HepG2 (cell line): ENCODE data around the gene ZNF23. TPM values are rescaled to one million over a fixed set of nuclear protein-coding genes. Genes with fewer than 3 reads are reported as not detected.

Experiments
- AGO1 ChIP-seq: fragments of 200-400 bp; formaldehyde crosslinking; IDR thresholded peaks from 2 replicates; pipeline ENCODE4 v1.6.1; 2017; ENCODE audit warnings: mild to moderate bottlenecking, low read depth, low read length, moderate library complexity; ENCODE audit not compliant: poor library complexity, severe bottlenecking
- DR1 ChIP-seq: sonication (generic); formaldehyde crosslinking; IDR thresholded peaks from 2 replicates; pipeline ENCODE4 v1.8.0; 2021; ENCODE audit warnings: mild to moderate bottlenecking, missing genetic modification reagents, inconsistent platforms
- HDAC6 ChIP-seq: fragments of 200-600 bp; sonication (generic); IDR thresholded peaks from 2 replicates; pipeline ENCODE4 v1.7.0; 2017; ENCODE audit warnings: mild to moderate bottlenecking, antibody characterized with exemption, low read length, low read depth
- HNRNPUL1 ChIP-seq: fragments of 200-400 bp; formaldehyde crosslinking; IDR thresholded peaks from 2 replicates; pipeline ENCODE4 v1.6.1; 2017; ENCODE audit warnings: low read depth, mild to moderate bottlenecking, low read length, moderate library complexity
- JUN ChIP-seq: sonication (generic); formaldehyde crosslinking; IDR thresholded peaks from 2 replicates; pipeline ENCODE4 v1.4.0; 2020; ENCODE audit warnings: mild to moderate bottlenecking, missing genetic modification reagents
- KDM5B ChIP-seq: sonication (generic); formaldehyde crosslinking; IDR thresholded peaks from 2 replicates; pipeline ENCODE4 v1.4.0; 2020; ENCODE audit warnings: missing genetic modification reagents, mild to moderate bottlenecking, borderline replicate concordance
- NR2F1 ChIP-seq, 2 experiments: fragments of 450-650 bp in 1 of 2; formaldehyde crosslinking in 1 of 2; IDR thresholded peaks; 2 replicates each; pipeline versions ENCODE4 v1.5.0 to v1.6.1; 2016 to 2020; ENCODE audit warnings: mild to moderate bottlenecking in 1 of 2, missing compliant biosample characterization in 1 of 2, missing genetic modification reagents in 1 of 2, moderate library complexity in 1 of 2
- PHF5A ChIP-seq: IDR thresholded peaks from one replicate; pipeline ENCODE4 v1.6.1; 2018; ENCODE audit warnings: low read depth, missing genetic modification reagents; ENCODE audit not compliant: unreplicated experiment
- PTBP1 ChIP-seq: fragments of 200-400 bp; formaldehyde crosslinking; IDR thresholded peaks from 2 replicates; pipeline ENCODE4 v1.6.1; 2018; ENCODE audit warnings: low read length, low read depth; ENCODE audit not compliant: poor library complexity, severe bottlenecking
- RARG ChIP-seq: sonication (generic); formaldehyde crosslinking; IDR thresholded peaks from 2 replicates; pipeline ENCODE4 v1.4.0; 2020; ENCODE audit warnings: low read depth, mild to moderate bottlenecking, missing genetic modification reagents
- SETDB1 ChIP-seq: sonication (generic); formaldehyde crosslinking; IDR thresholded peaks from 2 replicates; pipeline ENCODE4 v1.5.1; 2020; ENCODE audit warnings: missing genetic modification reagents, mild to moderate bottlenecking, borderline replicate concordance
- SP2 ChIP-seq: sonication (generic); formaldehyde crosslinking; IDR thresholded peaks from 2 replicates; pipeline ENCODE4 v1.5.1; 2020; ENCODE audit warnings: mild to moderate bottlenecking, missing genetic modification reagents
- TBP ChIP-seq: sonication (generic); formaldehyde crosslinking; IDR thresholded peaks from 2 replicates; pipeline ENCODE4 v1.5.0; 2020; ENCODE audit warnings: missing genetic modification reagents
- XBP1 ChIP-seq: sonication (generic); formaldehyde crosslinking; IDR thresholded peaks from 2 replicates; pipeline ENCODE4 v1.5.0; 2020; ENCODE audit warnings: missing genetic modification reagents
- ZNF841 ChIP-seq: sonication (generic); formaldehyde crosslinking; IDR thresholded peaks from 2 replicates; pipeline ENCODE4 v1.8.1; 2023; ENCODE audit warnings: missing genetic modification reagents, borderline replicate concordance
- polyA plus RNA-seq, 8 experiments: library from polyadenylated mRNA; depleted of rRNA in 3 of 8; stranded (reverse) in 7 of 8; unstranded in 1 of 8; fragments of >200 nt; fragmentation: Illumina TruSeq in 4 of 8; extraction: Trizol in 4 of 8; gene quantifications; 2 replicates each; pipeline versions ENCODE4 v1.2.1 to v1.2.3, GENCODE V29; 2011 to 2016; ENCODE audit warnings: low read depth in 4 of 8, missing spikeins in 1 of 8, mixed read lengths in 1 of 8; ENCODE audit not compliant: insufficient read depth in 1 of 8
- total RNA-seq, 5 experiments: library from RNA; depleted of rRNA; stranded (reverse); fragments of >200 nt; fragmentation: Illumina TruSeq; extraction: Trizol; gene quantifications; 2 replicates each; pipeline ENCODE4 v1.2.3, GENCODE V29; 2016; ENCODE audit warnings: low read depth in 1 of 5
- TF ChIP-seq, protein P1 (sequence below): sonication (generic); formaldehyde crosslinking; IDR thresholded peaks from 2 replicates; pipeline ENCODE4 v1.4.0; 2020; ENCODE audit warnings: missing genetic modification reagents, low read depth, mild to moderate bottlenecking, borderline replicate concordance
- TF ChIP-seq, protein P2 (sequence below): sonication (generic); formaldehyde crosslinking; IDR thresholded peaks from 2 replicates; pipeline ENCODE4 v1.4.0; 2020; ENCODE audit warnings: missing genetic modification reagents
- TF ChIP-seq, protein P3 (sequence below): sonication (generic); formaldehyde crosslinking; IDR thresholded peaks from 2 replicates; pipeline ENCODE4 v1.4.0; 2020; ENCODE audit warnings: missing genetic modification reagents, mild to moderate bottlenecking, borderline replicate concordance
- TF ChIP-seq, protein P4 (sequence below): sonication (generic); formaldehyde crosslinking; IDR thresholded peaks from 2 replicates; pipeline ENCODE4 v1.9.0; 2022; ENCODE audit warnings: missing genetic modification reagents, mild to moderate bottlenecking, borderline replicate concordance
- TF ChIP-seq, protein P5 (sequence below): sonication (generic); formaldehyde crosslinking; IDR thresholded peaks from 2 replicates; pipeline ENCODE4 v1.8.0; 2022; ENCODE audit warnings: mild to moderate bottlenecking, missing genetic modification reagents, moderate library complexity

ZNF23 gene
- total and polyA plus RNA-seq, 2 of the 13 experiments (the other 11 are each of a cell fraction or from before 2014, with no cell fraction given): 8.6 to 12.2 TPM

DNA sequence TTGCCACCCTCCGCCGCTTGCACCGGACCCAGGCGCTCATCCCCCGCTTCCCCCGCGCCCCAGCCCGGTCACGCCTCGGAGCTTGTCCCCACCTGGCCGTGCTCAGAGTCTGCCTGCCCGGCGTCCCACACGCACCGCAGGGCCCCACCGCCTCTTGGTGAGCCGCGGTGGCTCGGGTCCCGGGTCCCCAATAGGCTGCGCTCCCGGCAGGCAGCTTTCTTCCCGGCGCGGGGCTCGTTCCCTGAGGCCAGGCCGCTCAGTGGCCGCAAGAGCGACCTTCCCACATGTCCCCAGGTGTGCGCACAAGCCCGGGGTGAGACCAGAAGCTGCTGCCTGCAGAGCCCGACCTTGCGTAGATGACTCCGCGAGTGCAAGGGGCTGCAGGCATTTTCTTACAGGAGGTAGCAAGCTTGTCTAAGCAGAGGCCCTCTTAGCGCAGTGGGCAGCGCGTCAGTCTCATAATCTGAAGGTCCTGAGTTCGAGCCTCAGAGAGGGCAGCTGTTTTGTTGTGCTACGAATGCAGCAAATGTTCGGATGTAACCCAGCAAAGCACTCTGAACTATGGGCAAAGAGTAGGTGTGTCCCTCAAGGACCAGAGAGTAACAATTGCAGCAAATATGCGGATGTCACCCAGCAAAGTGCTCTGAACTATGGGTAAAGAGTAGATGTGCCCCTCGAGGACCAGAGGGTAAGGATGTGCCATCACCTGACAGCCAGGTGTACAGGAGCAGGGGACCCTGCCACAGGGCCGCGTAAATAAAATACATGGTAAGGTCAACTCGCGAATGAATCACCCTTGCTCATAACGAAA lies 35.8 kb downstream of the ZNF23 start (continued):
- TF ChIP-seq XBP1 (CRISPR knock-in tag): peak; percentile 76
- TF ChIP-seq, protein P1, sequence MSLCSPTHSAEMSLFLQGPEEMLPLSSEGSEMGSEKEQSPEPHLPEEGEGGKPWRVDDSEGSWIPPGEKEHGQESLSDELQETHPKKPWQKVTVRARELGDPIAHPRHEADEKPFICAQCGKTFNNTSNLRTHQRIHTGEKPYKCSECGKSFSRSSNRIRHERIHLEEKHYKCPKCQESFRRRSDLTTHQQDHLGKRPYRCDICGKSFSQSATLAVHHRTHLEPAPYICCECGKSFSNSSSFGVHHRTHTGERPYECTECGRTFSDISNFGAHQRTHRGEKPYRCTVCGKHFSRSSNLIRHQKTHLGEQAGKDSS: peak; percentile 96; the same call in 1 of the 2 replicates
- peak; percentile 33; the same call in 1 of the 2 replicates for TF ChIP-seq SP2
- TF ChIP-seq ZNF841 (CRISPR knock-in tag): no peak
- TF ChIP-seq HNRNPUL1: no peak
- TF ChIP-seq, protein P2, sequence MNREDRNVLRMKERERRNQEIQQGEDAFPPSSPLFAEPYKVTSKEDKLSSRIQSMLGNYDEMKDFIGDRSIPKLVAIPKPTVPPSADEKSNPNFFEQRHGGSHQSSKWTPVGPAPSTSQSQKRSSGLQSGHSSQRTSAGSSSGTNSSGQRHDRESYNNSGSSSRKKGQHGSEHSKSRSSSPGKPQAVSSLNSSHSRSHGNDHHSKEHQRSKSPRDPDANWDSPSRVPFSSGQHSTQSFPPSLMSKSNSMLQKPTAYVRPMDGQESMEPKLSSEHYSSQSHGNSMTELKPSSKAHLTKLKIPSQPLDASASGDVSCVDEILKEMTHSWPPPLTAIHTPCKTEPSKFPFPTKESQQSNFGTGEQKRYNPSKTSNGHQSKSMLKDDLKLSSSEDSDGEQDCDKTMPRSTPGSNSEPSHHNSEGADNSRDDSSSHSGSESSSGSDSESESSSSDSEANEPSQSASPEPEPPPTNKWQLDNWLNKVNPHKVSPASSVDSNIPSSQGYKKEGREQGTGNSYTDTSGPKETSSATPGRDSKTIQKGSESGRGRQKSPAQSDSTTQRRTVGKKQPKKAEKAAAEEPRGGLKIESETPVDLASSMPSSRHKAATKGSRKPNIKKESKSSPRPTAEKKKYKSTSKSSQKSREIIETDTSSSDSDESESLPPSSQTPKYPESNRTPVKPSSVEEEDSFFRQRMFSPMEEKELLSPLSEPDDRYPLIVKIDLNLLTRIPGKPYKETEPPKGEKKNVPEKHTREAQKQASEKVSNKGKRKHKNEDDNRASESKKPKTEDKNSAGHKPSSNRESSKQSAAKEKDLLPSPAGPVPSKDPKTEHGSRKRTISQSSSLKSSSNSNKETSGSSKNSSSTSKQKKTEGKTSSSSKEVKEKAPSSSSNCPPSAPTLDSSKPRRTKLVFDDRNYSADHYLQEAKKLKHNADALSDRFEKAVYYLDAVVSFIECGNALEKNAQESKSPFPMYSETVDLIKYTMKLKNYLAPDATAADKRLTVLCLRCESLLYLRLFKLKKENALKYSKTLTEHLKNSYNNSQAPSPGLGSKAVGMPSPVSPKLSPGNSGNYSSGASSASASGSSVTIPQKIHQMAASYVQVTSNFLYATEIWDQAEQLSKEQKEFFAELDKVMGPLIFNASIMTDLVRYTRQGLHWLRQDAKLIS (CRISPR knock-in tag): no peak
- peak; percentile 71 for TF ChIP-seq JUN (CRISPR knock-in tag)
- TF ChIP-seq NR2F1 (CRISPR knock-in tag; IDR thresholded peaks at IDR 0.05): peak in 1 of 2 experiments; percentile 45; a peak in 1 of 4 replicates
- TF ChIP-seq TBP (CRISPR knock-in tag): no peak
- TF ChIP-seq AGO1: no peak
- TF ChIP-seq, protein P3, sequence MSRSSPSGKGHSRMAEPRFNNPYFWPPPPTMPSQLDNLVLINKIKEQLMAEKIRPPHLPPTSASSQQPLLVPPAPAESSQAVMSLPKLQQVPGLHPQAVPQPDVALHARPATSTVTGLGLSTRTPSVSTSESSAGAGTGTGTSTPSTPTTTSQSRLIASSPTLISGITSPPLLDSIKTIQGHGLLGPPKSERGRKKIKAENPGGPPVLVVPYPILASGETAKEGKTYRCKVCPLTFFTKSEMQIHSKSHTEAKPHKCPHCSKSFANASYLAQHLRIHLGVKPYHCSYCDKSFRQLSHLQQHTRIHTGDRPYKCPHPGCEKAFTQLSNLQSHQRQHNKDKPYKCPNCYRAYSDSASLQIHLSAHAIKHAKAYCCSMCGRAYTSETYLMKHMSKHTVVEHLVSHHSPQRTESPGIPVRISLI (CRISPR knock-in tag): peak; percentile 81; the same call in 1 of the 2 replicates
- TF ChIP-seq PHF5A (CRISPR knock-in tag): peak; percentile 90
- peak; percentile 88; the same call in 1 of the 2 replicates for TF ChIP-seq RARG (CRISPR knock-in tag)
- TF ChIP-seq KDM5B (CRISPR knock-in tag): peak; percentile 93; the same call in 1 of the 2 replicates
- no peak for TF ChIP-seq PTBP1
- peak; percentile 80; the same call in 1 of the 2 replicates for TF ChIP-seq DR1 (CRISPR knock-in tag)
- TF ChIP-seq, protein P4, sequence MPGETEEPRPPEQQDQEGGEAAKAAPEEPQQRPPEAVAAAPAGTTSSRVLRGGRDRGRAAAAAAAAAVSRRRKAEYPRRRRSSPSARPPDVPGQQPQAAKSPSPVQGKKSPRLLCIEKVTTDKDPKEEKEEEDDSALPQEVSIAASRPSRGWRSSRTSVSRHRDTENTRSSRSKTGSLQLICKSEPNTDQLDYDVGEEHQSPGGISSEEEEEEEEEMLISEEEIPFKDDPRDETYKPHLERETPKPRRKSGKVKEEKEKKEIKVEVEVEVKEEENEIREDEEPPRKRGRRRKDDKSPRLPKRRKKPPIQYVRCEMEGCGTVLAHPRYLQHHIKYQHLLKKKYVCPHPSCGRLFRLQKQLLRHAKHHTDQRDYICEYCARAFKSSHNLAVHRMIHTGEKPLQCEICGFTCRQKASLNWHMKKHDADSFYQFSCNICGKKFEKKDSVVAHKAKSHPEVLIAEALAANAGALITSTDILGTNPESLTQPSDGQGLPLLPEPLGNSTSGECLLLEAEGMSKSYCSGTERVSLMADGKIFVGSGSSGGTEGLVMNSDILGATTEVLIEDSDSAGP (CRISPR knock-in tag): peak; percentile 98
- TF ChIP-seq, protein P5, sequence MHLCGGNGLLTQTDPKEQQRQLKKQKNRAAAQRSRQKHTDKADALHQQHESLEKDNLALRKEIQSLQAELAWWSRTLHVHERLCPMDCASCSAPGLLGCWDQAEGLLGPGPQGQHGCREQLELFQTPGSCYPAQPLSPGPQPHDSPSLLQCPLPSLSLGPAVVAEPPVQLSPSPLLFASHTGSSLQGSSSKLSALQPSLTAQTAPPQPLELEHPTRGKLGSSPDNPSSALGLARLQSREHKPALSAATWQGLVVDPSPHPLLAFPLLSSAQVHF (CRISPR knock-in tag): no peak
- TF ChIP-seq HDAC6: no peak
- TF ChIP-seq SETDB1 (CRISPR knock-in tag): no peak
